ENCODE data around the gene CAMK2G.

- no peak for TF ChIP-seq CTCF (IDR thresholded peaks at IDR 0.05)
- no peak for TF ChIP-seq POLR2A (IDR thresholded peaks at IDR 0.05)
Observed at GRCh38 chr10:73841526-73842285, 32.6 kb downstream of the CAMK2G start.

Data from heart left ventricle (tissue), 13 donors.